ENCODE data around the gene KLHL29. TPM values are rescaled to one million over a fixed set of nuclear protein-coding genes. Genes with fewer than 3 reads are reported as not detected.

Gene KLHL29
- total and polyA plus RNA-seq, 2 experiments from 2014 or later = 1.5 to 6.5 TPM

GRCh38 chr2:23350041-23350791 is 34.8 kb upstream of the KLHL29 start (continued):
- TF ChIP-seq ETS1 (IDR thresholded peaks at IDR 0.05) (no peak), ZNF331 (CRISPR knock-in tag; IDR thresholded peaks at IDR 0.05; ENCODE audit: low read depth) (no peak), EZH2phosphoT487 (IDR thresholded peaks at IDR 0.05; ENCODE audit: unreplicated experiment) (no peak)

GRCh38 chr2:23350792-23351355 is 34.1 kb upstream of the KLHL29 start:
- no peaks in the 10 kb centered on the region for H3K36me3 ChIP-seq (ENCODE audit: insufficient read depth)
- peaks cover 5% of the 10 kb centered on the region for H3K9me3 Mint-ChIP-seq
- DNase-seq (ENCODE audit: low spot score) (no peak), ATAC-seq (no peak)
- H3K27me3 ChIP-seq (ENCODE audit: insufficient read depth) = peaks cover 10% of the 10 kb centered on the region; the same call in 1 of the 2 replicates
- 0 out of 2 replicates have a peak, but pooled peaks cover 8% of the 10 kb centered on the region for H3K9me2 ChIP-seq (ENCODE audit: insufficient read depth)
- peaks cover 11% of the 10 kb centered on the region for H3K27me3 Mint-ChIP-seq (ENCODE audit: insufficient read depth, low read depth, poor library complexity)
- no peaks in the 10 kb centered on the region for H3K79me2 ChIP-seq (replicated peaks; ENCODE audit: insufficient read depth)
- no peaks in the 10 kb centered on the region; the same call in 2 of the 3 replicates for H3K36me3 Mint-ChIP-seq (ENCODE audit: low read depth)
- H3K27ac ChIP-seq (ENCODE audit: low read depth) = no peak overlapping the region
- H3F3A ChIP-seq (replicated peaks; ENCODE audit: low read depth) = no peaks in the 10 kb centered on the region
- peaks cover 4% of the 10 kb centered on the region; the same call in 1 of the 3 replicates for H3K4me1 Mint-ChIP-seq
- peak overlapping the region; percentile 97 for H2AFZ ChIP-seq
- no peak overlapping the region for H3K27ac Mint-ChIP-seq
- TF ChIP-seq JUNB (IDR thresholded peaks at IDR 0.05; ENCODE audit: unreplicated experiment) (no peak), EZH2 (IDR thresholded peaks at IDR 0.05; ENCODE audit: low read depth, unreplicated experiment) (no peak), ZNF114 (CRISPR knock-in tag; IDR thresholded peaks at IDR 0.05) (no peak), EZH2phosphoT487 (IDR thresholded peaks at IDR 0.05; ENCODE audit: unreplicated experiment) (no peak), CTCF (conservative IDR thresholded peaks at IDR 0.05; ENCODE audit: low read depth in 2 of 2) (no peak)
- H3K4me2 ChIP-seq = no peak overlapping the region
- H3K4me3 Mint-ChIP-seq = no peak overlapping the region
- no peak overlapping the region for H3K4me3 ChIP-seq
- H4K20me1 ChIP-seq (replicated peaks; ENCODE audit: insufficient read depth) = no peaks in the 10 kb centered on the region
- H3K4me1 ChIP-seq (ENCODE audit: insufficient read depth) = peaks cover 3% of the 10 kb centered on the region; the same call in 1 of the 2 replicates
